Endodermal cell (in vitro differentiated cells): ENCODE data around the gene SETMAR. TPM values are rescaled to one million over a fixed set of nuclear protein-coding genes. Genes with fewer than 3 reads are reported as not detected.

Source experiments
- DNase-seq: peaks from one replicate; pipeline ENCODE4 v3.0.0-alpha.2; 2017
- H3K27ac ChIP-seq: 2 replicates; pipeline ENCODE4 v1.5.1; 2013; ENCODE audit warnings: mild to moderate bottlenecking, low read depth, low read length, moderate library complexity
- H3K27me3 ChIP-seq: 2 replicates; pipeline ENCODE4 v1.6.1; 2013; ENCODE audit warnings: mild to moderate bottlenecking, low read length, moderate library complexity; ENCODE audit not compliant: insufficient read depth, control insufficient read depth, poor library complexity, severe bottlenecking
- H3K36me3 ChIP-seq: 2 replicates; pipeline ENCODE4 v1.7.0; 2013; ENCODE audit warnings: mild to moderate bottlenecking, low read length, moderate library complexity; ENCODE audit not compliant: control insufficient read depth, insufficient read depth
- H3K4me1 ChIP-seq: one replicate; pipeline ENCODE4 v1.7.0; 2013; ENCODE audit warnings: low read length; ENCODE audit not compliant: control insufficient read depth, insufficient read depth
- H3K4me3 ChIP-seq: 2 replicates; pipeline ENCODE4 v1.5.1; 2013; ENCODE audit warnings: mild to moderate bottlenecking, low read length, moderate library complexity
- H3K9ac ChIP-seq: 2 replicates; pipeline ENCODE4 v1.6.1; 2013; ENCODE audit warnings: mild to moderate bottlenecking, low read length, moderate library complexity; ENCODE audit not compliant: poor library complexity, severe bottlenecking; ENCODE audit errors: extremely low read depth
- H3K9me3 ChIP-seq: 2 replicates; pipeline ENCODE4 v1.6.1; 2013; ENCODE audit warnings: mild to moderate bottlenecking, low read length, moderate library complexity; ENCODE audit not compliant: control insufficient read depth
- H3K27ac Mint-ChIP-seq: 2 replicates; pipeline ENCODE4 v1.8.0; 2020; ENCODE audit warnings: mixed read lengths
- H3K27me3 Mint-ChIP-seq: 2 replicates; pipeline ENCODE4 v1.8.0; 2021; ENCODE audit warnings: mild to moderate bottlenecking, mixed read lengths; ENCODE audit not compliant: insufficient read depth
- H3K36me3 Mint-ChIP-seq: 2 replicates; pipeline ENCODE4 v1.8.0; 2020; ENCODE audit warnings: low read depth, mixed read lengths
- H3K4me1 Mint-ChIP-seq: 2 replicates; pipeline ENCODE4 v1.8.0; 2020; ENCODE audit warnings: mixed read lengths
- H3K4me3 Mint-ChIP-seq: 2 replicates; pipeline ENCODE4 v1.8.0; 2020; ENCODE audit warnings: mild to moderate bottlenecking, moderate library complexity, mixed read lengths
- H3K9me3 Mint-ChIP-seq: 2 replicates; pipeline ENCODE4 v1.8.0; 2020; ENCODE audit warnings: mild to moderate bottlenecking, mixed read lengths
- CTCF ChIP-seq: fragments of 200-600 bp; sonication (generic); conservative IDR thresholded peaks from 2 replicates; pipeline ENCODE4 v1.5.0; 2021; ENCODE audit warnings: antibody characterized with exemption, mild to moderate bottlenecking
- WGBS, 2 experiments: methylation state at CpG; one replicate each; pipeline versions ENCODE4 v1.1.5 to v1.1.7; 2013; ENCODE audit warnings: missing lambda C conversion rate in 2 of 2, mixed read lengths in 1 of 2; ENCODE audit not compliant: insufficient coverage in 1 of 2, insufficient read length in 1 of 2; 5-methylcytosine and 5-hydroxymethylcytosine counted together
- total RNA-seq, 2 donors: library from RNA; stranded (reverse); fragmentation: NEBNext Ultra II Directional in 1 of 2; extraction: Animal tissue kit (Norgen Biotek cat#: 25700) in 1 of 2; gene quantifications; 2 replicates in 1 of 2; 3 replicates in 1 of 2; pipeline ENCODE4 v1.2.1, GENCODE V29; 2021

SETMAR gene
- total RNA-seq, 2 donors from 2014 or later: 18.8 to 20.9 TPM

GRCh38 chr3:4270720-4271119 is 32.4 kb upstream of the SETMAR start:
- Mint-ChIP-seq H3K4me3 (no peak overlapping the region), H3K27ac (no peak overlapping the region)

DNA sequence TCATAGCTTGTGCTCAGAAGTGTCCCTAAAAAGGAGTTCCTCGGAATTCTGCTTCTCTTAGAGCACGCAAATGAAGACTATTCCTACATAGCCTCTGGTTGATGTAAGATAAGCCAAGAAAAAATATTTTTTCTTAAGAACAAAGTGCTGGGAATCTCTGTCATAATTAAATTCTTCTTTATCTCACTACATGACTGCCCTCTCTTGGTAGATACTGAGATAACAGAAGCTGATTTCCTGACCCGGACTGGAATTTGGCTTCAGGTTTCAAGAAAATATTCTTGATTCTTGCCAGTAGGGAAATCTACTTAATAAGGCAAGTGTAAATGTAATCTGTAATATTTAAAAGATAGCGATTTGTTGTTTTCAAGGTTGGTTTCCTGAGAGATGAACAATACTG is 31.3 kb upstream of the SETMAR start:
- Mint-ChIP-seq H3K27me3 (peaks cover 19% of the 10 kb centered on the region), H3K4me1 (peaks cover 4% of the 10 kb centered on the region), H3K36me3 (no peaks in the 10 kb centered on the region), H3K9me3 (peaks cover 2% of the 10 kb centered on the region), H3K27ac (no peak overlapping the region), H3K4me3 (no peak overlapping the region)
- H3K9ac ChIP-seq: no peak overlapping the region
- no peaks in the 10 kb centered on the region for H3K9me3 ChIP-seq
- TF ChIP-seq CTCF: peak; percentile 81
- H3K36me3 ChIP-seq: no peaks in the 10 kb centered on the region
- no peaks in the 10 kb centered on the region for H3K27me3 ChIP-seq
- 30 to 37% methylated on average over 3 to 4 of the region's 4 CpGs for WGBS, 2 experiments
- no peak overlapping the region for H3K4me3 ChIP-seq
- H3K4me1 ChIP-seq: peaks cover 3% of the 10 kb centered on the region
- no peak overlapping the region for H3K27ac ChIP-seq
- DNase-seq: no peak

More at GRCh38 chr3:4270720-4271119, 32.4 kb upstream of the SETMAR start:
- no peaks in the 10 kb centered on the region for H3K36me3 Mint-ChIP-seq
- Histone ChIP-seq H3K9ac (no peak overlapping the region), H3K36me3 (no peaks in the 10 kb centered on the region), H3K9me3 (no peaks in the 10 kb centered on the region), H3K4me1 (peaks cover 3% of the 10 kb centered on the region), H3K4me3 (no peak overlapping the region), H3K27me3 (no peaks in the 10 kb centered on the region), H3K27ac (no peak overlapping the region)
- peaks cover 4% of the 10 kb centered on the region for H3K4me1 Mint-ChIP-seq
- peaks cover 17% of the 10 kb centered on the region for H3K27me3 Mint-ChIP-seq
- peaks cover 2% of the 10 kb centered on the region for H3K9me3 Mint-ChIP-seq
- WGBS, 2 experiments: 60 to 74% methylated on average over 1 to 2 of the region's 3 CpGs
- DNase-seq: no peak
- TF ChIP-seq CTCF: no peak

DNA sequence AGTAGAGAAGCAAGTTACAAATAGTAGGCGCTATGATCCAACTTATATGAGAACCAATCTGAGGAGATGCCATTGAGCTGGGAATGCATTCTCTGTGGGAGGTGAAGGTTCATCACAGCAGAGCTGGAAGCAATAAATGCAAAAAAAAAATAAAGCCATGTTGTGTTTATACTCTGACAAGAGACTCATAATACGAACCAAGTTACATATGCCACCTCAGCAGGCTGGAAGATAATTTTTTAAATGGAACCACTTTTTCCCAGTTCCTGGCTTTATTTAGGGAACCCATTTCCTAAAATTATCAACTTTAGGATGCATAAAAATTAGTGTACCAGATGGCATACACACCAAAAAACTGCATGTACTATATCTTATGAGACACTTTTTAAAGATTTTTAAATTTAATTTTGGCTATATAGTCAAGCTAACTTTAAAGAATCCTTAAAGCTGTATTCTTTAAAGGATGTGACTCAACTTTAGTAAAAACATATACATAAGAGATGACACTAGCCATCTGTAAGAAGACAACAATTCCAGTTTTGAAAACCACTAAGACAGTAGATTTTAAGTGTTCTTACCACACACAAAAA is 23.6 kb upstream of the SETMAR start:
- H3K9me3 Mint-ChIP-seq: no peaks in the 10 kb centered on the region
- WGBS, 2 experiments: 91 to 100% methylated on average over 2 of the region's 2 CpGs
- H3K36me3 ChIP-seq: no peaks in the 10 kb centered on the region

More for the DNA sequence above, 23.6 kb upstream of the SETMAR start:
- no peaks in the 10 kb centered on the region for H3K9me3 ChIP-seq
- no peak overlapping the region for H3K27ac ChIP-seq
- Mint-ChIP-seq H3K4me3 (no peak overlapping the region), H3K36me3 (no peaks in the 10 kb centered on the region), H3K27me3 (peaks cover 19% of the 10 kb centered on the region), H3K4me1 (peaks cover 4% of the 10 kb centered on the region), H3K27ac (no peak overlapping the region)
- H3K4me3 ChIP-seq: no peak overlapping the region
- no peak for DNase-seq
- no peak overlapping the region for H3K9ac ChIP-seq
- no peaks in the 10 kb centered on the region for H3K27me3 ChIP-seq
- TF ChIP-seq CTCF: no peak
- peaks cover 2% of the 10 kb centered on the region for H3K4me1 ChIP-seq
